ENCODE data around the gene EIF5AL1.
"Not testable (repeated sequence)": the region's sequence is repeated elsewhere in the genome, so short reads cannot be mapped to it uniquely, and the experiment has no call there.

The EIF5AL1 gene

GRCh38 chr10:79511891-79512583, at the start of gene EIF5AL1:
Gene EIF5AL1 (plus strand): TSS chr10:79512533. CDS start chr10:79512650, 117 bp downstream.
- H3K27ac ChIP-seq; H3K27me3 ChIP-seq; DNase-seq; H3K9me3 ChIP-seq; H3K4me1 ChIP-seq; H3K4me3 ChIP-seq; intact Hi-C loops (cut with DNase I; ENCODE audit: low total_unique reads); H3K36me3 ChIP-seq: not testable (repeated sequence)

GRCh38 chr10:79463578-79464496, 48.5 kb upstream of the EIF5AL1 start:
- H3K4me3 ChIP-seq, result no peak overlapping the region
- DNase-seq, result peak; percentile 45 to 86
- intact Hi-C loops (cut with DNase I; ENCODE audit: low total_unique reads), result no loop called here
- H3K36me3 ChIP-seq, result no peaks in the 10 kb centered on the region
- H3K27me3 ChIP-seq, result no peaks in the 10 kb centered on the region
- no peaks in the 10 kb centered on the region for H3K9me3 ChIP-seq
- peak overlapping the region in 1 of 2 donors; percentile 19 for H3K27ac ChIP-seq
- no peak for TF ChIP-seq CTCF (IDR thresholded peaks at IDR 0.05)
- H3K4me1 ChIP-seq, result peaks cover 0 to 20% (median 10%) of the 10 kb centered on the region in 4 donors

- peak in 1 of 2 donors; percentile 33 for DNase-seq
- Histone ChIP-seq H3K4me3 (no peak overlapping the region), H3K9me3 (no peaks in the 10 kb centered on the region), H3K36me3 (no peaks in the 10 kb centered on the region), H3K27me3 (no peaks in the 10 kb centered on the region), H3K4me1 (peaks cover 0 to 20% (median 10%) of the 10 kb centered on the region in 4 donors), H3K27ac (no peak overlapping the region)
- TF ChIP-seq CTCF (IDR thresholded peaks at IDR 0.05), result no peak
- intact Hi-C loops (cut with DNase I; ENCODE audit: low total_unique reads), result no loop called here
These were observed 47.0 kb upstream of the EIF5AL1 start for GRCh38 chr10:79465341-79465740.

- DNase-seq, result no peak
- intact Hi-C loops (cut with DNase I; ENCODE audit: low total_unique reads), result loop anchor here (2.0 kb wide), 1 partner anchor 93 kb away; no protein-coding TSS in a partner anchor
- peak overlapping the region; percentile 36 to 50 for H3K27ac ChIP-seq
These were observed 44.2 kb upstream of the EIF5AL1 start for GRCh38 chr10:79468015-79468560.

GRCh38 chr10:79468841-79469585, 43.3 kb upstream of the EIF5AL1 start:
- no peaks in the 10 kb centered on the region for H3K27me3 ChIP-seq
- TF ChIP-seq CTCF (IDR thresholded peaks at IDR 0.05), result no peak
- peaks cover 0 to 15% (median 8%) of the 10 kb centered on the region in 4 donors for H3K4me1 ChIP-seq
- intact Hi-C loops (cut with DNase I; ENCODE audit: low total_unique reads), result loop anchor here (2.0 kb wide), 1 partner anchor 94 kb away; no protein-coding TSS in a partner anchor
- no peaks in the 10 kb centered on the region for H3K36me3 ChIP-seq
- DNase-seq, result peak in 1 of 2 donors; percentile 50
- no peaks in the 10 kb centered on the region for H3K9me3 ChIP-seq
- no peak overlapping the region for H3K4me3 ChIP-seq
- no peak overlapping the region for H3K27ac ChIP-seq

More at GRCh38 chr10:79468015-79468560, 44.2 kb upstream of the EIF5AL1 start:
- Histone ChIP-seq H3K4me1 (peaks cover 0 to 20% (median 10%) of the 10 kb centered on the region in 4 donors), H3K36me3 (no peaks in the 10 kb centered on the region), H3K27me3 (no peaks in the 10 kb centered on the region), H3K4me3 (no peak overlapping the region), H3K9me3 (no peaks in the 10 kb centered on the region)
- no peak for TF ChIP-seq CTCF (IDR thresholded peaks at IDR 0.05)
